Trophoblast cell (in vitro differentiated cells and primary cell): Measurements from ENCODE around the gene SH2D4B.

Experiments used
- DNase-seq, 2 donors: peaks; one replicate each; pipeline ENCODE4 v3.0.0-alpha.2; 2016
- H2AFZ ChIP-seq: 2 replicates; pipeline ENCODE4 v1.6.1; 2013; ENCODE audit warnings: low read length, moderate library complexity, mild to moderate bottlenecking; ENCODE audit not compliant: insufficient read depth, poor library complexity
- H2AK5ac ChIP-seq: 2 replicates; pipeline ENCODE4 v1.6.1; 2013; ENCODE audit warnings: mild to moderate bottlenecking, low read length
- H2BK120ac ChIP-seq: 2 replicates; pipeline ENCODE4 v1.6.1; 2013; ENCODE audit warnings: low read length, mild to moderate bottlenecking, moderate library complexity; ENCODE audit not compliant: insufficient read depth, poor library complexity
- H2BK12ac ChIP-seq: 2 replicates; pipeline ENCODE4 v1.6.1; 2013; ENCODE audit warnings: mild to moderate bottlenecking, low read length, moderate library complexity
- H2BK5ac ChIP-seq: 2 replicates; pipeline ENCODE4 v1.6.1; 2013; ENCODE audit warnings: low read length, low read depth, moderate library complexity, mild to moderate bottlenecking; ENCODE audit not compliant: poor library complexity
- H3K14ac ChIP-seq: 2 replicates; pipeline ENCODE4 v1.6.1; 2013; ENCODE audit warnings: mild to moderate bottlenecking, low read length
- H3K18ac ChIP-seq: 2 replicates; pipeline ENCODE4 v1.6.1; 2013; ENCODE audit warnings: mild to moderate bottlenecking, low read length
- H3K23ac ChIP-seq: 2 replicates; pipeline ENCODE4 v1.6.1; 2013; ENCODE audit warnings: low read length
- H3K27ac ChIP-seq: 2 replicates; pipeline ENCODE4 v1.5.1; 2013; ENCODE audit warnings: low read depth, mild to moderate bottlenecking, inconsistent platforms, low read length, moderate library complexity
- H3K27me3 ChIP-seq: 2 replicates; pipeline ENCODE4 v1.6.1; 2013; ENCODE audit warnings: inconsistent platforms, mild to moderate bottlenecking, low read length, moderate library complexity; ENCODE audit not compliant: insufficient read depth
- H3K36me3 ChIP-seq, 2 experiments: 1 replicate in 1 of 2; 2 replicates in 1 of 2; pipeline ENCODE4 v1.6.1; 2013; ENCODE audit warnings: low read length in 2 of 2, mild to moderate bottlenecking in 2 of 2, moderate library complexity in 1 of 2; ENCODE audit not compliant: insufficient read depth in 2 of 2, control insufficient read depth in 1 of 2
- H3K4ac ChIP-seq: 2 replicates; pipeline ENCODE4 v1.6.1; 2013; ENCODE audit warnings: low read depth, mild to moderate bottlenecking, low read length, moderate library complexity
- H3K4me1 ChIP-seq, 2 experiments: 1 replicate in 1 of 2; 2 replicates in 1 of 2; pipeline ENCODE4 v1.6.1; 2013; ENCODE audit warnings: low read length in 2 of 2, mild to moderate bottlenecking in 2 of 2, moderate library complexity in 1 of 2; ENCODE audit not compliant: insufficient read depth in 2 of 2, control insufficient read depth in 1 of 2
- H3K4me2 ChIP-seq: 2 replicates; pipeline ENCODE4 v1.6.1; 2013; ENCODE audit warnings: inconsistent platforms, mild to moderate bottlenecking, low read length, moderate library complexity
- H3K4me3 ChIP-seq: 2 replicates; pipeline ENCODE4 v1.5.1; 2013; ENCODE audit warnings: mild to moderate bottlenecking, low read depth, low read length, inconsistent platforms
- H3K79me1 ChIP-seq: one replicate; pipeline ENCODE4 v1.6.1; 2013; ENCODE audit warnings: low read length
- H3K79me2 ChIP-seq: 2 replicates; pipeline ENCODE4 v1.6.1; 2013; ENCODE audit warnings: low read length, mild to moderate bottlenecking; ENCODE audit not compliant: control insufficient read depth, insufficient read depth, poor library complexity
- H3K9ac ChIP-seq: 2 replicates; pipeline ENCODE4 v1.6.1; 2013; ENCODE audit warnings: mild to moderate bottlenecking, low read length
- H3K9me3 ChIP-seq: 2 replicates; pipeline ENCODE4 v1.6.1; 2013; ENCODE audit warnings: low read depth, mild to moderate bottlenecking, control low read depth, inconsistent platforms, low read length; ENCODE audit not compliant: insufficient read depth
- H4K12ac ChIP-seq: 2 replicates; pipeline ENCODE4 v1.6.1; 2013; ENCODE audit warnings: low read depth, mild to moderate bottlenecking, low read length, moderate library complexity
- H4K8ac ChIP-seq: 2 replicates; pipeline ENCODE4 v1.6.1; 2013; ENCODE audit warnings: low read depth, mild to moderate bottlenecking, low read length, moderate library complexity
- H4K91ac ChIP-seq: one replicate; pipeline ENCODE4 v1.6.1; 2013; ENCODE audit warnings: low read depth, mild to moderate bottlenecking, low read length, moderate library complexity
- WGBS: extraction: QIAGEN DNeasy Blood & Tissue Kit; methylation state at CpG from one replicate; pipeline ENCODE4 v1.1.7; 2013; ENCODE audit warnings: missing lambda C conversion rate; ENCODE audit not compliant: insufficient read length, insufficient coverage; ENCODE audit errors: extremely low coverage; 5-methylcytosine and 5-hydroxymethylcytosine counted together

The SH2D4B gene

DNA sequence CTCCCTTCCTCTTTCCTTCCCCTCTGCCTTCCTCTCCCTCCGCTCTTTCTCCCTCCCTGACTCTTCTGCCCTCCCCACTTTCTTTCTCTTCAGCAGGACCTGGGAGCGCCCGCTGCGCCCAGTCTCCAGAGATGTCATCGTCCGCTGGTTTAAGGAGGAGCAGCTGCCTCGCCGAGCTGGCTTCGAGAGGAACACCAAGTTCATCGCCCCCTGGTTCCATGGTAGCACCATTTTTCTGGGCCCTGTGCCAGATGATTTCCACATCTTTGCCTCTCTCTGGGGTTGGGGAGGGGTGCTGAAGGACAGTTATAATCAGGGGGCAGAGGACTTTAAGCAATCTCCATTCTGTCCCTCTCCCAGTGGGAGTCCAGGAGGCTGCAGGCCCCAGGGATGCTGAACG lies 71.6 kb downstream of the SH2D4B start:
- WGBS: no CpG with 5 or more reads among the region's 11 CpGs
- H4K8ac ChIP-seq: no peak overlapping the region
- H3K4me1 ChIP-seq: no peaks in the 10 kb centered on the region
- H3K36me3 ChIP-seq: no peaks in the 10 kb centered on the region
- no peak overlapping the region for H3K9ac ChIP-seq
- no peaks in the 10 kb centered on the region for H3K27me3 ChIP-seq
- H3K9me3 ChIP-seq: peaks cover 5% of the 10 kb centered on the region
- H2AK5ac ChIP-seq: no peak overlapping the region
- H3K27ac ChIP-seq: no peak overlapping the region
- DNase-seq: no peak
- H3K79me1 ChIP-seq: no peaks in the 10 kb centered on the region
- no peak overlapping the region for H2BK5ac ChIP-seq
- no peak overlapping the region for H3K4me2 ChIP-seq
- H3K23ac ChIP-seq: no peak overlapping the region
- H3K4me3 ChIP-seq: no peak overlapping the region
- no peak overlapping the region for H3K18ac ChIP-seq
- no peak overlapping the region for H2BK12ac ChIP-seq
- H4K91ac ChIP-seq: no peak overlapping the region
- no peak overlapping the region for H4K12ac ChIP-seq
- H3K79me2 ChIP-seq: no peaks in the 10 kb centered on the region
- H3K14ac ChIP-seq: no peak overlapping the region
- H3K4ac ChIP-seq: no peak overlapping the region
- H2BK120ac ChIP-seq: no peak overlapping the region
- no peak overlapping the region for H2AFZ ChIP-seq

DNA sequence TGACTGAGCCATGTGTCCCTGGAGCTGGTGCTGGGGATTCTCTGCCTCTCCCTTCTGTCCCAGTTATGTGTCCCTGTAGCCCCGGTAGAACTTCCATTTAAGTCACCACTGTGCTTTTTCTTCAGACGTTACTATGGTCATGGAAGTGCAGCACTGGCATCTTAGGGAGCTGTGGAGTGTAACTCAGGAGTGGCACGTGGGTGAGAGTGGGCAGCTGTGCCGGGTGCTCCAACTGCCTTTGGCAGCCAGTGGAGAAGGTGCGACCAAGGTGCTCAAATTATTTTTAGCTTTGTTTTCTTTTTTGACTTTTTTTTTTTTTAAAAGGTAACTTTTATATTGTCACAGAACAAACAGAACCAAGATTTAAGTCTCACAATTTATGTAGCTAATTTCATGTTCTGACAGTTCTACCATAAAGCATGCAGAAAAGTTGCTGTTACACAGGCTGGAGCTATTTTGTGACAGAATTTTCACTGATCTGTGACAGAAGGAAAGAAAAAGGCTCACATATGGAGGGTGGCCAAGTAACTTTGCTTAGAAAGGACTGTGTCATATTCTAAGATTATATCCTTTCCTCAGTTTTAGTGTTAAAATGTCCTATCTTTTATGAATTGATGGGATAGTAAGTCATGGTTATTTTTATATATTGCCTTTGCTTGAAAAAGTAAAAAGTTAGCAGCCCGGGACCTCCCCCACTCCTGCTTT lies 73.9 kb downstream of the SH2D4B start:
- Histone ChIP-seq H3K9ac (no peak overlapping the region), H2BK5ac (no peak overlapping the region), H3K79me1 (no peaks in the 10 kb centered on the region), H2BK12ac (no peak overlapping the region), H3K14ac (no peak overlapping the region), H4K91ac (no peak overlapping the region), H3K4me2 (no peak overlapping the region), H2BK120ac (no peak overlapping the region), H3K27ac (no peak overlapping the region), H4K12ac (no peak overlapping the region), H3K4me1 (no peaks in the 10 kb centered on the region), H3K23ac (no peak overlapping the region), H2AK5ac (no peak overlapping the region), H3K79me2 (no peaks in the 10 kb centered on the region), H3K36me3 (no peaks in the 10 kb centered on the region), H4K8ac (no peak overlapping the region), H3K18ac (no peak overlapping the region), H3K4me3 (no peak overlapping the region), H3K9me3 (peaks cover 5% of the 10 kb centered on the region), H3K27me3 (no peaks in the 10 kb centered on the region), H3K4ac (no peak overlapping the region), H2AFZ (no peak overlapping the region)
- no CpG with 5 or more reads among the region's 6 CpGs for whole genome bisulfite sequencing
- DNase-seq: no peak

- peak overlapping the region; percentile 12 for H3K4me3 ChIP-seq
- peaks cover 5% of the 10 kb centered on the region for H3K9me3 ChIP-seq
- no peaks in the 10 kb centered on the region for H3K79me2 ChIP-seq
Observed at GRCh38 chr10:80612261-80612660, 74.6 kb downstream of the SH2D4B start.

GRCh38 chr10:80613466-80614170 lies 75.9 kb downstream of the SH2D4B start:
- no peaks in the 10 kb centered on the region for H3K36me3 ChIP-seq
- H3K27ac ChIP-seq: no peak overlapping the region
- H3K79me1 ChIP-seq: no peaks in the 10 kb centered on the region
- no peak overlapping the region for H3K18ac ChIP-seq
- no peak overlapping the region for H3K23ac ChIP-seq
- H3K4me2 ChIP-seq: no peak overlapping the region
- H3K9ac ChIP-seq: no peak overlapping the region
- no peak overlapping the region for H3K4ac ChIP-seq
- H3K27me3 ChIP-seq: no peaks in the 10 kb centered on the region
- H3K4me1 ChIP-seq: no peaks in the 10 kb centered on the region
- no peak overlapping the region for H3K14ac ChIP-seq
- no peak for DNase-seq
- no peak overlapping the region for H2BK12ac ChIP-seq
- H4K8ac ChIP-seq: no peak overlapping the region
- no peak overlapping the region for H4K12ac ChIP-seq
- H3K79me2 ChIP-seq: no peaks in the 10 kb centered on the region
- WGBS: no CpG with 5 or more reads among the region's 8 CpGs
- no peak overlapping the region for H2BK5ac ChIP-seq
- no peak overlapping the region for H4K91ac ChIP-seq
- no peak overlapping the region for H2BK120ac ChIP-seq
- peaks cover 2% of the 10 kb centered on the region for H3K9me3 ChIP-seq
- no peak overlapping the region for H2AK5ac ChIP-seq
- H2AFZ ChIP-seq: no peak overlapping the region
- H3K4me3 ChIP-seq: no peak overlapping the region

More at GRCh38 chr10:80612261-80612660, 74.6 kb downstream of the SH2D4B start:
- WGBS: no CpG with 5 or more reads among the region's 3 CpGs
- Histone ChIP-seq H3K9ac (no peak overlapping the region), H4K91ac (no peak overlapping the region), H3K4ac (no peak overlapping the region), H2BK120ac (no peak overlapping the region), H2AFZ (no peak overlapping the region), H3K14ac (no peak overlapping the region), H2BK5ac (no peak overlapping the region), H3K27me3 (no peaks in the 10 kb centered on the region), H3K36me3 (no peaks in the 10 kb centered on the region), H3K4me2 (no peak overlapping the region), H3K18ac (no peak overlapping the region), H3K23ac (no peak overlapping the region), H3K27ac (no peak overlapping the region), H3K4me1 (no peaks in the 10 kb centered on the region), H2BK12ac (no peak overlapping the region), H4K12ac (no peak overlapping the region), H2AK5ac (no peak overlapping the region), H4K8ac (no peak overlapping the region), H3K79me1 (no peaks in the 10 kb centered on the region)
- DNase-seq: no peak
